GM12878 (cell line): ENCODE results near the gene BRSK2. TPM values are rescaled to one million over a fixed set of nuclear protein-coding genes. Genes with fewer than 3 reads are reported as not detected.

Source experiments
- ATAC-seq: fragments of 200-7000 bp; cut with Tn5 transposase; 3 replicates; pipeline ENCODE4 v1.9.1; 2020; ENCODE audit warnings: mild to moderate bottlenecking, moderate library complexity
- BruUV-seq: library from RNA; stranded (reverse); fragments of 400-500 nt; replicated peaks from 2 replicates; lab custom pipeline; 2021; lab: Mats Ljungman, UMichigan
- CTCF ChIA-PET: fragments of 300-600 bp; sonication (Branson Sonifier 250); formaldehyde crosslinking; extraction: SDS; loops from one replicate; lab custom pipeline; 2021; ENCODE audit warnings: inconsistent platforms; lab: Yijun Ruan, JAX
- POLR2A ChIA-PET: fragments of 350-600 bp; formaldehyde crosslinking; extraction: SDS; loops from one replicate; lab custom pipeline; 2021; ENCODE audit warnings: inconsistent platforms; lab: Charles Lee
- RAD21 ChIA-PET: fragments of 300-600 bp; sonication (Branson Sonifier 250); formaldehyde crosslinking; loops from one replicate; lab custom pipeline; 2023; ENCODE audit warnings: antibody characterized with exemption; ENCODE audit not compliant: unreplicated experiment; lab: Charles Lee
- SMC1A ChIA-PET: fragments of 300-600 bp; sonication (Branson Sonifier 250); formaldehyde crosslinking; loops from one replicate; lab custom pipeline; 2023; ENCODE audit not compliant: unreplicated experiment, uncharacterized antibody; lab: Charles Lee
- DNase-seq: peaks from one replicate; pipeline ENCODE4 v3.0.0-alpha.2; 2011; ENCODE audit warnings: low read depth, low spot score
- FAIRE-seq: peaks from 3 replicates; lab custom pipeline; 2011; peaks lifted over from hg19 to GRCh38; lab: Jason Lieb, UNC
- H2AFZ ChIP-seq: 2 replicates; pipeline ENCODE4 v1.6.0; 2011; ENCODE audit warnings: low read depth, low read length, control low read depth; ENCODE audit not compliant: control insufficient read depth
- H3K27ac ChIP-seq: 2 replicates; pipeline ENCODE4 v1.5.1; 2011; ENCODE audit warnings: control low read depth; ENCODE audit not compliant: control insufficient read depth, insufficient read depth
- H3K27me3 ChIP-seq, 2 experiments: replicated peaks in 1 of 2; 2 replicates each; pipeline versions ENCODE4 v1.6.0 to v1.6.1; 2011; ENCODE audit warnings: low read length in 1 of 2; ENCODE audit not compliant: control insufficient read depth in 2 of 2, insufficient read depth in 2 of 2
- H3K36me3 ChIP-seq, 2 experiments: 2 replicates each; pipeline ENCODE4 v1.5.1; 2011; ENCODE audit warnings: low read length in 1 of 2; ENCODE audit not compliant: control insufficient read depth in 2 of 2, insufficient read depth in 2 of 2
- H3K4me1 ChIP-seq: 2 replicates; pipeline ENCODE4 v1.6.1; 2011; ENCODE audit warnings: mild to moderate bottlenecking, low read length, moderate library complexity, mixed read lengths; ENCODE audit not compliant: control insufficient read depth, insufficient read depth
- H3K4me2 ChIP-seq: 2 replicates; pipeline ENCODE4 v1.6.0; 2011; ENCODE audit warnings: control low read depth; ENCODE audit not compliant: control insufficient read depth, insufficient read depth
- H3K4me3 ChIP-seq: fragments of 200-600 bp; sonication (generic); 2 replicates; pipeline ENCODE4 v1.5.1; 2016
- H3K79me2 ChIP-seq: 2 replicates; pipeline ENCODE4 v1.6.0; 2011; ENCODE audit warnings: low read length; ENCODE audit not compliant: control insufficient read depth, insufficient read depth
- H3K9ac ChIP-seq: 2 replicates; pipeline ENCODE4 v1.8.0; 2011; ENCODE audit warnings: low read length, control low read depth, mixed read lengths; ENCODE audit not compliant: control insufficient read depth, insufficient read depth
- H3K9me3 ChIP-seq: replicated peaks from 3 replicates; pipeline ENCODE4 v1.5.1; 2011; ENCODE audit warnings: mild to moderate bottlenecking, low read length; ENCODE audit not compliant: control insufficient read depth, insufficient read depth
- H4K20me1 ChIP-seq: 2 replicates; pipeline ENCODE4 v1.6.0; 2011; ENCODE audit not compliant: control insufficient read depth, insufficient read depth
- ATF2 ChIP-seq: IDR thresholded peaks from 2 replicates; pipeline ENCODE4 v1.6.1; 2012; ENCODE audit warnings: low read length, inconsistent platforms
- MEF2B ChIP-seq: fragments of 450-650 bp; IDR thresholded peaks from 2 replicates; pipeline ENCODE4 v1.6.1; 2018; ENCODE audit warnings: mild to moderate bottlenecking, moderate library complexity; ENCODE audit not compliant: partially characterized antibody, poor library complexity, severe bottlenecking
- MXI1 ChIP-seq: fragments of 150-350 bp; IDR thresholded peaks from 2 replicates; pipeline ENCODE4 v1.6.1; 2011; ENCODE audit warnings: low read depth, mild to moderate bottlenecking, inconsistent platforms, low read length, improper control_type of control experiment
- NR2F1 ChIP-seq: fragments of 450-650 bp; conservative IDR thresholded peaks from 2 replicates; pipeline ENCODE4 v1.6.1; 2017; ENCODE audit warnings: mild to moderate bottlenecking
- RB1 ChIP-seq: fragments of 450-650 bp; formaldehyde crosslinking; IDR thresholded peaks from 2 replicates; pipeline ENCODE4 v1.6.1; 2017; ENCODE audit warnings: mild to moderate bottlenecking, borderline replicate concordance
- SREBF2 ChIP-seq: IDR thresholded peaks from 2 replicates; pipeline ENCODE4 v1.6.1; 2012; ENCODE audit warnings: mild to moderate bottlenecking, low read length
- SRF ChIP-seq, 2 experiments: IDR thresholded peaks; 2 replicates each; pipeline ENCODE4 v1.6.1; 2011; ENCODE audit warnings: low read depth in 2 of 2, low read length in 2 of 2, mild to moderate bottlenecking in 1 of 2, moderate library complexity in 1 of 2
- USF2 ChIP-seq: IDR thresholded peaks from 2 replicates; pipeline ENCODE4 v1.6.1; 2011; ENCODE audit warnings: low read depth, low read length, improper control_type of control experiment, borderline replicate concordance
- ZBTB4 ChIP-seq: fragments of 450-650 bp; formaldehyde crosslinking; IDR thresholded peaks from 2 replicates; pipeline ENCODE4 v1.4.0; 2022; ENCODE audit warnings: mild to moderate bottlenecking, moderate library complexity
- ZBTB40 ChIP-seq: fragments of 450-650 bp; IDR thresholded peaks from 2 replicates; pipeline ENCODE4 v1.6.1; 2016; ENCODE audit warnings: mild to moderate bottlenecking, moderate library complexity, borderline replicate concordance
- whole genome bisulfite sequencing: methylation state at CpG from one replicate; pipeline ENCODE4 v1.1.6; 2016; ENCODE audit warnings: low lambda C conversion rate; ENCODE audit not compliant: insufficient replicate concordance, insufficient coverage; ENCODE audit errors: missing lambda C conversion rate; 5-methylcytosine and 5-hydroxymethylcytosine counted together
- in situ Hi-C: fragments of 300-500 bp; cut with MboI; formaldehyde crosslinking; loops from 9 replicates; pipeline ENCODE4 v1.14.3; 2018; ENCODE audit warnings: mixed read lengths
- intact Hi-C: fragments of 100-400 bp; cut with micrococcal nuclease; formaldehyde crosslinking; loops from one replicate; pipeline ENCODE4 v1.14.2; 2022; ENCODE audit not compliant: unreplicated experiment
- polyA plus RNA-seq, 11 experiments: library from polyadenylated mRNA; depleted of rRNA in 4 of 11; unstranded in 6 of 11; stranded (reverse) in 5 of 11; fragments of >200 nt; fragmentation: Nextera tagmentation in 4 of 11; fragmentation: Illumina TruSeq in 1 of 11; extraction: Ambion mirVana in 4 of 11; extraction: Trizol in 1 of 11; gene quantifications; 1 replicate in 1 of 11; 2 replicates in 10 of 11; pipeline versions ENCODE4 v1.2.1 to v1.2.3, GENCODE V29; 2011 to 2016; ENCODE audit warnings: inconsistent platforms in 2 of 11, missing spikeins in 2 of 11, low read depth in 1 of 11
- total RNA-seq, 4 experiments: library from RNA; depleted of rRNA in 3 of 4; stranded (reverse); fragments of >200 nt in 3 of 4; fragmentation: Illumina TruSeq in 1 of 4; extraction: Trizol in 1 of 4; gene quantifications; 2 replicates each; pipeline versions ENCODE4 v1.2.1 to v1.2.3, GENCODE V29; 2013 to 2021
- TF ChIP-seq, protein P1 (sequence below): IDR thresholded peaks from 2 replicates; pipeline ENCODE4 v1.6.1; 2012; ENCODE audit warnings: low read depth, low read length, improper control_type of control experiment

Gene BRSK2
- total and polyA plus RNA-seq, 10 of the 15 experiments (the other 5 are each of a cell fraction or from before 2014, with no cell fraction given), result 0.13 TPM; not detected in 9

- no peak for TF ChIP-seq ZBTB40
- TF ChIP-seq ZBTB4 (CRISPR knock-in tag), result no peak
- TF ChIP-seq, all 136 proteins: peak for 0
Observed at GRCh38 chr11:1481483-1481825, 91.7 kb downstream of the BRSK2 start (continued).

DNA sequence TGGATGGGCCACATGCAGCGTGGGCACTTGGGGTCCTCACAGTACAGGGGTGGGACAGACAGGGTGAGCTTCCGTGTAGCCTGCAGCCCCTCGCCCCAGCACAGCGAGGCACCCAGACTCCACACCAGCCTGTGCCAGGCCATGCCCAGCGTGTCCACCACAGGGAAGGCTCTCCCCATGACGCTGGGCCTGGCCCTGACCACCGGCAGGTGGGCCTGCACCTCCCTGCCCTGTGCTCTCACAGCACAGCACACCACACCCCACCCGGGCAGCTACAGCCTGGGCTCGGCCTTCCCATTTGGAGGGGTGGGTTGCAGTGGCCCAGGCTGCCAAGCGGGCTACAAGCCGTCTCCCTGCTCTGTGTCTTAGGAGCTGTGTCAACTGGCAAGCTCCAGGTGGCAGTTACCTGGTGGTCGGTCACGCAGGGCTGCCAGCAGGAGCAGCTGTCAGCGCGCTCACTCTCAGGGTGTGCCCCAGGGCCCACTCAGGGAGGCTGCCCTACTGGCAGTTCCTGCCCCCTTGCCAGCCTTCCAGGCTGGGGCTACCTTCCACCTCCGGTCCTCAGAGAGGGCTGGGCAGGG, 92.2 kb downstream of the BRSK2 start:
- no peak overlapping the region for H3K4me2 ChIP-seq
- FAIRE-seq, result no peak
- ChIA-PET POLR2A (no interaction called here), SMC1A (no interaction called here), RAD21 (no interaction called here), CTCF (interaction anchor here (0.9 kb wide), 1 partner anchor 93 kb away, joined by 3 read pairs; no protein-coding TSS in a partner anchor)
- 94% methylated on average over 16 of the region's 16 CpGs for WGBS
- H3K9ac ChIP-seq, result no peak overlapping the region
- H3K4me1 ChIP-seq, result peaks cover 4% of the 10 kb centered on the region
- no peaks in the 10 kb centered on the region for H3K79me2 ChIP-seq
- H3K9me3 ChIP-seq, result no peaks in the 10 kb centered on the region
- no peak overlapping the region for H2AFZ ChIP-seq
- H3K36me3 ChIP-seq, result peaks cover 0 to 13% of the 10 kb centered on the region in 2 experiments; a peak in 2 of 4 replicates
- H4K20me1 ChIP-seq, result no peaks in the 10 kb centered on the region; the same call in 1 of the 2 replicates
- no peaks in the 10 kb centered on the region for H3K27me3 ChIP-seq
- intact Hi-C loops (no loop called here), in situ Hi-C loops (no loop called here)
- H3K27ac ChIP-seq, result no peak overlapping the region
- no peak for ATAC-seq
- DNase-seq, result no peak
- no peak overlapping the region for H3K4me3 ChIP-seq
- BruUV-seq, result no TSS peak
- TF ChIP-seq ATF2 (no peak), NR2F1 (no peak), USF2 (no peak), MXI1 (no peak), MEF2B (no peak), RB1 (no peak), SREBF2 (no peak), SRF (IDR thresholded peaks at IDR 0.05; ENCODE audit: low read depth in 2 of 2, low read length in 2 of 2) (no peak)
- TF ChIP-seq, protein P1, sequence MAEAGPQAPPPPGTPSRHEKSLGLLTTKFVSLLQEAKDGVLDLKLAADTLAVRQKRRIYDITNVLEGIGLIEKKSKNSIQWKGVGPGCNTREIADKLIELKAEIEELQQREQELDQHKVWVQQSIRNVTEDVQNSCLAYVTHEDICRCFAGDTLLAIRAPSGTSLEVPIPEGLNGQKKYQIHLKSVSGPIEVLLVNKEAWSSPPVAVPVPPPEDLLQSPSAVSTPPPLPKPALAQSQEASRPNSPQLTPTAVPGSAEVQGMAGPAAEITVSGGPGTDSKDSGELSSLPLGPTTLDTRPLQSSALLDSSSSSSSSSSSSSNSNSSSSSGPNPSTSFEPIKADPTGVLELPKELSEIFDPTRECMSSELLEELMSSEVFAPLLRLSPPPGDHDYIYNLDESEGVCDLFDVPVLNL, result no peak
